Sigmoid colon (tissue), 3 donors: ENCODE measurements around the gene RGS7.
"Not testable (repeated sequence)": the region's sequence is repeated elsewhere in the genome, so short reads cannot be mapped to it uniquely, and the experiment has no call there.

Experiments used
- CTCF ChIP-seq, 4 experiments: fragments of 450-650 bp in 3 of 4; fragments of 200-600 bp in 1 of 4; IDR thresholded peaks; one replicate each; pipeline ENCODE4 v1.5.1; 2016 to 2019; ENCODE audit warnings: antibody characterized with exemption in 4 of 4, mild to moderate bottlenecking in 3 of 4, moderate library complexity in 2 of 4
- POLR2A ChIP-seq, 2 donors: fragments of 450-650 bp; IDR thresholded peaks; one replicate each; pipeline ENCODE4 v1.6.1; 2016; ENCODE audit warnings: antibody characterized with exemption in 2 of 2, mild to moderate bottlenecking in 2 of 2, moderate library complexity in 2 of 2

GRCh38 chr1:240762471-240762987, 594.5 kb downstream of the RGS7 start:
- TF ChIP-seq CTCF, POLR2A (IDR thresholded peaks at IDR 0.05): not testable (repeated sequence)
